Daoy (cell line): Measurements from ENCODE around the gene FOXD4L1. TPM values are rescaled to one million over a fixed set of nuclear protein-coding genes. Genes with fewer than 3 reads are reported as not detected.
"Not testable (repeated sequence)": the region's sequence is repeated elsewhere in the genome, so short reads cannot be mapped to it uniquely, and the experiment has no call there.

Experiments
- DNase-seq: peaks from one replicate; pipeline ENCODE4 v3.0.0-alpha.2; 2015; ENCODE audit warnings: low read depth
- total RNA-seq: library from RNA; depleted of rRNA; stranded (reverse); fragments of >200 nt; shearing (Covaris generic); gene quantifications from 2 replicates; pipeline ENCODE4 v1.2.3, GENCODE V29; 2014; rRNA removed

The FOXD4L1 gene
- total RNA-seq, 1 experiment from 2014 or later, result 0.11 TPM

DNA sequence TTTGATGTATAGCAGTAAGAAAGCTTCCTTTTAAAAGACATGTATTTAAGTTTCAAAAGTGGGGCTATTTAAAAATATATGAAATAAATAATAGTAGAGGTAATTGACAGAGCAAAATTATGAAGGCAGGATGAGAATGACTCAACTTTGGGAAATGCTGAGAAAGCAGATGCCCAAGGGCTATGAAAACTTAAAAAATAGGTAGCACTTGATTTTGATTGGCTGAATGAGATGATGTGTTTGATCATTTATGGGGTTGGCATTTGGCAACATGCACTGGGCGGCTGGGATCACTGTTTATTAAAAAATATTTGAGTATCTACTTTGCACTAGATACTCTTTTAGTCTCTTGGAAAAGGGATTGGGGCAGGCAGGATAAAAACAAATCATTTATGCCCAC lies 26.5 kb downstream of the FOXD4L1 start:
- not testable (repeated sequence) for DNase-seq

DNA sequence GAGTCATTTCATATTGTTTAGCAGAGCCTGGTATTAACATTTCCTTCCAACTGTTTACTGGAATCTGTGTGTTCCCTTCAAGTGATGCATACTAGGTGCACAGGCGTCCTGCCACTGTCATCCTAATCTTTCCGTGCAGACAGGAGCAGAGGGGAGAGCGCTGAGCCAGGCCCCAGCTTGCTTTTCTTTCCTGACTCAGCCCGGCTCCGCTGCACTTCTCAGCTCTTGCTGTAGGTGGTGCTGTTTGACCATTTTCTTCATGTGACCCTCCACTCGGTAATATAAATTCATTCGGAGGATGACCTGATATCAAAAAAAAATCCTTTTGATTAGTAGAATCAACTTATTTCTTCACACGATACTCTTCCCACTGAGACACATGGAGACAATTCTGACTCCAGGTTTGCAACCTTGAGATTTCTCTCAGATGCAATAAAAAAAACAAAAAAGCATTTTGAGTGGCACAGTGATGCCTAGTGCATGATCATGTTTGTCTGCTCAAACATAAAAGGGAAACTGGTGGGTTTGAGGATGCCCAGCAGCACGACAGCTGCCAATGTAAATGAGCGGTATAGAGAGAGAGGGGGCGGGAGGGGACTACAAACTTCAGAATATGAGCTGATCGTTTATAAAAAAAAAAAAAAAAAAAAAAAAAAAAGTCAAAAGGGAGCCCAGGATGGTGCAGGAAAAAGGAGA lies 29.0 kb downstream of the FOXD4L1 start:
- DNase-seq, result not testable (repeated sequence)

DNA sequence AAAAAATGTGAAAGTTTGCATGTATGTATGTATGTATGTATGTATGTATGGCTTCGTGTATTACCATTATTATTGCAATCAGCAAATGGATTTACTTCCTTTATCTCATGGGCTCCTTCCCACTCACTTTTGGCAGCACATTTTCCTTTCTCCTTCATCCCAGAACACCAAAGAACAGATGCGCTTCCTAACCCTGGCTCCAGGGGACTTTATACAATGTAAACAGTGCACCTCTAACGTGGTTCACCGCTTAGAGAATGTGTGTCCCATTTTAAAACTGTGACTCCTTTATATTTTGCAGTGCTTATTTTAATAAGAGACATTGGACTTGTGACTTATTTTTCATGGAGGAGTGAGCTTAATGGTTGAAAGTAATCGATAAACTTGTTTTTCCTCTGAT lies 29.7 kb downstream of the FOXD4L1 start:
- not testable (repeated sequence) for DNase-seq

GRCh38 chr2:113528904-113529303 lies 30.4 kb downstream of the FOXD4L1 start:
- not testable (repeated sequence) for DNase-seq

DNA sequence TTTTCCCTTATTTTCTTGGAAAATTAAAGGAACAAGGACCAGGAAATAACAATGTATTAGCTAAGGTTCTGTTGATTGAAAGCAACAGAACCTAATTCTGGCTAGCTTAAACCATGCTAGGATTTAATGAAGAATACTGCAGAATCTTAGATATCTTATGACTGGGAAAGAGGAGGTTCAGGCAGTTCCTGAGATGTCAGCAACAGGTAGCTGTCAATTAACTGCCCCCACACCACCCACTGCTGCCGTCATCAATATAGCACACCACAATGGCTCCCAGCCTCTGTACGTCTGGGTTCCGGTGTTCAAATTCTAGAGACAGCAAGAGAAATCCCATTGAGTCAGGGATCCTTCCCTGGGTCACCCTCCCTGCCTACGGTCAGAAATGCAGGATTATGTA lies 34.5 kb downstream of the FOXD4L1 start:
- DNase-seq, result not testable (repeated sequence)

- DNase-seq, result not testable (repeated sequence)
Observed at GRCh38 chr2:113536573-113536972, 38.1 kb downstream of the FOXD4L1 start.

DNA sequence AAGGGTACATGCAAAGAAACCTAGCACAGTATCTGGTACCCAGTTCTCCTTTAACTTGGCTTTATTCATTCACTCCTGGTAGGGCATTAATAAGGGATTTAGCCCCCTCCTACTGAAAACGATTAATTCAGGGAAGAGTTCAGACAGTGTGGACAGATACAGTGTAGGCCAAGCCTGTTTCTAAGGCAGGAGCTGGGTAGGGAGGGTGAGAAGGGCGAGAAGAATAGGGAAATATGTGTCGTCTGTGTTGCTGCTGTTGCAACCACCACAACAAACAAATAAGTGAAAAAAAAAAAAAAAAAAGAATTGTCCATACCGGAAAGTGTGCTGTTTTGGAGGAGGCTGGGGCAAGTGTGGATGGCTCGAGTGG lies 42.4 kb downstream of the FOXD4L1 start:
- DNase-seq, result not testable (repeated sequence)

DNA sequence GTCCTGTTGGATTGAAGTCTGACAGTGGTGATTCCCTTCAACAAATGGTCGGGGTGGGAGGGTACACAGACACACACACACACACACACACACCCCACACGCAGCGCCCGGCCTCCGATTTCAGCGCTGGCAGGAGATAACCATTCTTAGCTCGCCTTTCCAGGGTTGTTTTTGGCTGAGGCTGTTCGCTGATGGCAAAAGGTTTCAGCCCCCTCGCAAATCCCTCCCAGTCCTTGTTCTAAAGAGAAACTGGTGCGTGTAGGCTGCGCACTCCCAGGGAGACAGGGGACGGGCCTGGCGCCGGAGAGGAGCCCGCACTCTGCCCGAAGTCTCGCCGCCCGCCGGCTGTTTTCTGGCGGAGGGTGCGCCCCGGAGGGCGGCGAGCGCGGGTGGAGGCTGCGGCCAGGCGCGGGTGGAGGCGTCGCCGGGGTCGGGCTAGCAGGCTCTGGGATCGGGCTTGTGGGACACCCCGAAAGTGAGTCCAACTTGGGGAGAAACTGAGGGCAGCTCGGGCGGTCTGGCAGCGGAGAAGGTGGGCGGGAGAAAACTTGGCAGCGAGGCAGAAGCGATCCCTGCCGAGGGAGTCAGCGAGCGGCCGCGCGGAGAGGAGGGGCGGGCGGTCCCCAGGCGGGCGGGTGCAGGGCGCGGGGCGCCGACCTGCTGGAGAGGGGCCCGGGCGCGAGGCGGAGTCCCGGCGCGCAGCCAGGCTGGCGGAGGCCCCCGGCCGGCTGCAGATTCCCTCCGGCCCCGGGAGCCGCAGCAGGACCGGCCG lies 42.9 kb downstream of the FOXD4L1 start:
- peak; percentile 26 for DNase-seq

GRCh38 chr2:113541976-113542485 lies 43.6 kb downstream of the FOXD4L1 start:
- peak; percentile 5 for DNase-seq

GRCh38 chr2:113542529-113542928 lies 44.1 kb downstream of the FOXD4L1 start:
- DNase-seq, result not testable (repeated sequence)

Other genes with a start within 250 kb of the FOXD4L1 start
- 0.17 and 0.57 TPM in 2 replicates for gene PAX8, start 219.7 kb upstream of the FOXD4L1 start, total RNA-seq
- gene ZNG1B, start 61.0 kb upstream of the FOXD4L1 start, total RNA-seq, result 42.5 and 58.1 TPM in 2 replicates
- gene RABL2A, start 128.6 kb downstream of the FOXD4L1 start, total RNA-seq, result 1.4 and 2.1 TPM in 2 replicates